ENCODE measurements around the gene PI4KA.

DNA sequence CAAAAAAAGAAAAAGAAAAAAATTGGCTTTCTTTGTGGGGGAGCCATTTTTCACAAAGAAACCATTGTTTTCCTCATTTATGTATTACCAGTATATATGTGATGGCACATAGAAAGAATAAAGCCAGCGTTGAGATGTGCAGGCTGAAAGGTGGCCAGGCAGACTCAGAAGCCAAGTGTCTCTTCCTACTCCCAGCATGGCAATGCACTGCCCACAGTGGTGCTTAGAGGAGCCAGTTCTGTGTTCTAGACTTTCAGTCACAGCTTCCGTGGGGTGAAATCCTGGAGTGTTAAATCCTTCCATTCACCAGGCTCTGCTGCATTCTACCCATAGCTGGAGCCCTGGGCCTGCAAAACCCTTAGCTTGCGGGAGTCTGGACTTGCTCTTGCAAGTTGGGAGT, 19.1 kb upstream of the PI4KA start:
- TF ChIP-seq, protein P1, sequence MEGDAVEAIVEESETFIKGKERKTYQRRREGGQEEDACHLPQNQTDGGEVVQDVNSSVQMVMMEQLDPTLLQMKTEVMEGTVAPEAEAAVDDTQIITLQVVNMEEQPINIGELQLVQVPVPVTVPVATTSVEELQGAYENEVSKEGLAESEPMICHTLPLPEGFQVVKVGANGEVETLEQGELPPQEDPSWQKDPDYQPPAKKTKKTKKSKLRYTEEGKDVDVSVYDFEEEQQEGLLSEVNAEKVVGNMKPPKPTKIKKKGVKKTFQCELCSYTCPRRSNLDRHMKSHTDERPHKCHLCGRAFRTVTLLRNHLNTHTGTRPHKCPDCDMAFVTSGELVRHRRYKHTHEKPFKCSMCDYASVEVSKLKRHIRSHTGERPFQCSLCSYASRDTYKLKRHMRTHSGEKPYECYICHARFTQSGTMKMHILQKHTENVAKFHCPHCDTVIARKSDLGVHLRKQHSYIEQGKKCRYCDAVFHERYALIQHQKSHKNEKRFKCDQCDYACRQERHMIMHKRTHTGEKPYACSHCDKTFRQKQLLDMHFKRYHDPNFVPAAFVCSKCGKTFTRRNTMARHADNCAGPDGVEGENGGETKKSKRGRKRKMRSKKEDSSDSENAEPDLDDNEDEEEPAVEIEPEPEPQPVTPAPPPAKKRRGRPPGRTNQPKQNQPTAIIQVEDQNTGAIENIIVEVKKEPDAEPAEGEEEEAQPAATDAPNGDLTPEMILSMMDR (IDR thresholded peaks at IDR 0.05; ENCODE audit: low read depth, low read length, poor library complexity, severe bottlenecking) = no peak
- TF ChIP-seq EZH2phosphoT487 (IDR thresholded peaks at IDR 0.05; ENCODE audit: borderline replicate concordance, low read length) = no peak
